HepG2 (cell line): ENCODE data around the gene TCEAL3. TPM values are rescaled to one million over a fixed set of nuclear protein-coding genes. Genes with fewer than 3 reads are reported as not detected.

ENCODE experiments used
- CSRNP2 ChIP-seq: sonication (generic); formaldehyde crosslinking; conservative IDR thresholded peaks from 2 replicates; pipeline ENCODE4 v1.8.0; 2022; ENCODE audit warnings: low read depth, missing genetic modification reagents
- HOXD1 ChIP-seq: sonication (generic); formaldehyde crosslinking; IDR thresholded peaks from 2 replicates; pipeline ENCODE4 v1.5.0; 2020; ENCODE audit warnings: missing genetic modification reagents
- KDM5A ChIP-seq: fragments of 200-600 bp; sonication (generic); IDR thresholded peaks from 2 replicates; pipeline ENCODE4 v1.7.0; 2018; ENCODE audit warnings: antibody characterized with exemption, mild to moderate bottlenecking, low read length, borderline replicate concordance
- PBX2 ChIP-seq: IDR thresholded peaks from 2 replicates; pipeline ENCODE4 v1.6.1; 2016; ENCODE audit warnings: control low read depth
- POLR2AphosphoS5 ChIP-seq: IDR thresholded peaks from 2 replicates; pipeline ENCODE4 v1.6.1; 2012; ENCODE audit warnings: low read depth, low read length
- TFDP1 ChIP-seq: IDR thresholded peaks from 2 replicates; pipeline ENCODE4 v1.6.1; 2016; ENCODE audit warnings: missing compliant biosample characterization, missing genetic modification reagents, borderline replicate concordance
- TMF1 ChIP-seq: sonication (generic); formaldehyde crosslinking; IDR thresholded peaks from 2 replicates; pipeline ENCODE4 v1.8.1; 2022; ENCODE audit warnings: low read depth, missing genetic modification reagents
- YEATS2 ChIP-seq: sonication (generic); formaldehyde crosslinking; IDR thresholded peaks from 2 replicates; pipeline ENCODE4 v1.4.0; 2020; ENCODE audit warnings: missing genetic modification reagents, borderline replicate concordance
- ZMYM2 ChIP-seq: sonication (generic); formaldehyde crosslinking; IDR thresholded peaks from 2 replicates; pipeline ENCODE4 v1.8.0; 2022; ENCODE audit warnings: mild to moderate bottlenecking, missing genetic modification reagents
- ZNF18 ChIP-seq: sonication (generic); formaldehyde crosslinking; IDR thresholded peaks from 2 replicates; pipeline ENCODE4 v1.8.0; 2022; ENCODE audit warnings: mild to moderate bottlenecking, missing genetic modification reagents; ENCODE audit not compliant: insufficient replicate concordance
- ZNF264 ChIP-seq: sonication (generic); formaldehyde crosslinking; IDR thresholded peaks from 2 replicates; pipeline ENCODE4 v1.4.0; 2020; ENCODE audit warnings: missing genetic modification reagents
- ZNF788 ChIP-seq: sonication (generic); formaldehyde crosslinking; IDR thresholded peaks from 2 replicates; pipeline ENCODE4 v1.5.0; 2020; ENCODE audit warnings: mild to moderate bottlenecking, missing genetic modification reagents, borderline replicate concordance
- polyA plus RNA-seq, 8 experiments: library from polyadenylated mRNA; depleted of rRNA in 3 of 8; stranded (reverse) in 7 of 8; unstranded in 1 of 8; fragments of >200 nt; fragmentation: Illumina TruSeq in 4 of 8; extraction: Trizol in 4 of 8; gene quantifications; 2 replicates each; pipeline versions ENCODE4 v1.2.1 to v1.2.3, GENCODE V29; 2011 to 2016; ENCODE audit warnings: low read depth in 4 of 8, missing spikeins in 1 of 8, mixed read lengths in 1 of 8; ENCODE audit not compliant: insufficient read depth in 1 of 8
- total RNA-seq, 5 experiments: library from RNA; depleted of rRNA; stranded (reverse); fragments of >200 nt; fragmentation: Illumina TruSeq; extraction: Trizol; gene quantifications; 2 replicates each; pipeline ENCODE4 v1.2.3, GENCODE V29; 2016; ENCODE audit warnings: low read depth in 1 of 5

The TCEAL3 gene
- total and polyA plus RNA-seq, 2 of the 13 experiments (the other 11 are each of a cell fraction or from before 2014, with no cell fraction given): 0.09 to 0.12 TPM

GRCh38 chrX:103629318-103630170 lies 21.8 kb downstream of the TCEAL3 start (continued):
- no peak for TF ChIP-seq TMF1
- no peak for TF ChIP-seq ZMYM2 (CRISPR knock-in tag)
- TF ChIP-seq ZNF264 (CRISPR knock-in tag): no peak
- no peak for TF ChIP-seq CSRNP2 (CRISPR knock-in tag)
- TF ChIP-seq PBX2 (CRISPR knock-in tag): no peak
- TF ChIP-seq ZNF18: no peak
- no peak for TF ChIP-seq HOXD1
- TF ChIP-seq KDM5A: no peak
- peak; percentile 55; the same call in 1 of the 2 replicates for TF ChIP-seq TFDP1
- peak; percentile 38; the same call in 1 of the 2 replicates for TF ChIP-seq POLR2AphosphoS5
- 0 out of 2 replicates have a peak, but pooled peaks have one; percentile 36 for TF ChIP-seq YEATS2 (CRISPR knock-in tag)
- 0 out of 2 replicates have a peak, but pooled peaks have one; percentile 17 for TF ChIP-seq ZNF788
